ENCODE measurements around the gene CHRNA1.

DNA sequence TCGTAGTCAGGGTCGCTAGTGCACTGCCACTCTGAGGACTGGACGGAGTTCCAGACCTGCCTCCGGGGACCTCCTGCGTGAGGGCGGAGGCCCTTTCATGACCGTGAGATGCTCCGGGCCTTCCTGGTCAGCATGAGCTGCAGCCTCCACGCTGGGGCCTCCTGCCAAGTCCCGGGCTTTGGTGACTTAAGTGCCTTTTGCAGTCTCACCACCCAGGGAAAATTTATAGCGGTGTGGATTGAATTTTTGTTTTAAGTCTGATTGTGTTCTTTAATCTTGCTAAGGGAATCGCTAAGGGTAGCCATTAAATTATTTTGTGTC is 33.6 kb downstream of the CHRNA1 start:
- TF ChIP-seq, protein P1, sequence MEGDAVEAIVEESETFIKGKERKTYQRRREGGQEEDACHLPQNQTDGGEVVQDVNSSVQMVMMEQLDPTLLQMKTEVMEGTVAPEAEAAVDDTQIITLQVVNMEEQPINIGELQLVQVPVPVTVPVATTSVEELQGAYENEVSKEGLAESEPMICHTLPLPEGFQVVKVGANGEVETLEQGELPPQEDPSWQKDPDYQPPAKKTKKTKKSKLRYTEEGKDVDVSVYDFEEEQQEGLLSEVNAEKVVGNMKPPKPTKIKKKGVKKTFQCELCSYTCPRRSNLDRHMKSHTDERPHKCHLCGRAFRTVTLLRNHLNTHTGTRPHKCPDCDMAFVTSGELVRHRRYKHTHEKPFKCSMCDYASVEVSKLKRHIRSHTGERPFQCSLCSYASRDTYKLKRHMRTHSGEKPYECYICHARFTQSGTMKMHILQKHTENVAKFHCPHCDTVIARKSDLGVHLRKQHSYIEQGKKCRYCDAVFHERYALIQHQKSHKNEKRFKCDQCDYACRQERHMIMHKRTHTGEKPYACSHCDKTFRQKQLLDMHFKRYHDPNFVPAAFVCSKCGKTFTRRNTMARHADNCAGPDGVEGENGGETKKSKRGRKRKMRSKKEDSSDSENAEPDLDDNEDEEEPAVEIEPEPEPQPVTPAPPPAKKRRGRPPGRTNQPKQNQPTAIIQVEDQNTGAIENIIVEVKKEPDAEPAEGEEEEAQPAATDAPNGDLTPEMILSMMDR (IDR thresholded peaks at IDR 0.05; ENCODE audit: poor library complexity, severe bottlenecking), result no peak
- TF ChIP-seq MXI1 (conservative IDR thresholded peaks at IDR 0.05; ENCODE audit: poor library complexity, severe bottlenecking) (no peak), EZH2 (IDR thresholded peaks at IDR 0.05; ENCODE audit: borderline replicate concordance, insufficient read depth, low read length, poor library complexity, severe bottlenecking) (no peak), EP300 (conservative IDR thresholded peaks at IDR 0.05; ENCODE audit: poor library complexity, severe bottlenecking) (no peak)
- TF ChIP-seq, protein P2, sequence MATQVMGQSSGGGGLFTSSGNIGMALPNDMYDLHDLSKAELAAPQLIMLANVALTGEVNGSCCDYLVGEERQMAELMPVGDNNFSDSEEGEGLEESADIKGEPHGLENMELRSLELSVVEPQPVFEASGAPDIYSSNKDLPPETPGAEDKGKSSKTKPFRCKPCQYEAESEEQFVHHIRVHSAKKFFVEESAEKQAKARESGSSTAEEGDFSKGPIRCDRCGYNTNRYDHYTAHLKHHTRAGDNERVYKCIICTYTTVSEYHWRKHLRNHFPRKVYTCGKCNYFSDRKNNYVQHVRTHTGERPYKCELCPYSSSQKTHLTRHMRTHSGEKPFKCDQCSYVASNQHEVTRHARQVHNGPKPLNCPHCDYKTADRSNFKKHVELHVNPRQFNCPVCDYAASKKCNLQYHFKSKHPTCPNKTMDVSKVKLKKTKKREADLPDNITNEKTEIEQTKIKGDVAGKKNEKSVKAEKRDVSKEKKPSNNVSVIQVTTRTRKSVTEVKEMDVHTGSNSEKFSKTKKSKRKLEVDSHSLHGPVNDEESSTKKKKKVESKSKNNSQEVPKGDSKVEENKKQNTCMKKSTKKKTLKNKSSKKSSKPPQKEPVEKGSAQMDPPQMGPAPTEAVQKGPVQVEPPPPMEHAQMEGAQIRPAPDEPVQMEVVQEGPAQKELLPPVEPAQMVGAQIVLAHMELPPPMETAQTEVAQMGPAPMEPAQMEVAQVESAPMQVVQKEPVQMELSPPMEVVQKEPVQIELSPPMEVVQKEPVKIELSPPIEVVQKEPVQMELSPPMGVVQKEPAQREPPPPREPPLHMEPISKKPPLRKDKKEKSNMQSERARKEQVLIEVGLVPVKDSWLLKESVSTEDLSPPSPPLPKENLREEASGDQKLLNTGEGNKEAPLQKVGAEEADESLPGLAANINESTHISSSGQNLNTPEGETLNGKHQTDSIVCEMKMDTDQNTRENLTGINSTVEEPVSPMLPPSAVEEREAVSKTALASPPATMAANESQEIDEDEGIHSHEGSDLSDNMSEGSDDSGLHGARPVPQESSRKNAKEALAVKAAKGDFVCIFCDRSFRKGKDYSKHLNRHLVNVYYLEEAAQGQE (IDR thresholded peaks at IDR 0.05; ENCODE audit: borderline replicate concordance), result no peak

All from neural cell (in vitro differentiated cells).